ENCODE measurements around the gene PLA2G6. TPM values are rescaled to one million over a fixed set of nuclear protein-coding genes. Genes with fewer than 3 reads are reported as not detected.
A peak's percentile ranks its signal among the peaks of the same experiment; 100 is the strongest.

PLA2G6 gene
- total RNA-seq, 1 donor from 2014 or later = 52.4 TPM

DNA sequence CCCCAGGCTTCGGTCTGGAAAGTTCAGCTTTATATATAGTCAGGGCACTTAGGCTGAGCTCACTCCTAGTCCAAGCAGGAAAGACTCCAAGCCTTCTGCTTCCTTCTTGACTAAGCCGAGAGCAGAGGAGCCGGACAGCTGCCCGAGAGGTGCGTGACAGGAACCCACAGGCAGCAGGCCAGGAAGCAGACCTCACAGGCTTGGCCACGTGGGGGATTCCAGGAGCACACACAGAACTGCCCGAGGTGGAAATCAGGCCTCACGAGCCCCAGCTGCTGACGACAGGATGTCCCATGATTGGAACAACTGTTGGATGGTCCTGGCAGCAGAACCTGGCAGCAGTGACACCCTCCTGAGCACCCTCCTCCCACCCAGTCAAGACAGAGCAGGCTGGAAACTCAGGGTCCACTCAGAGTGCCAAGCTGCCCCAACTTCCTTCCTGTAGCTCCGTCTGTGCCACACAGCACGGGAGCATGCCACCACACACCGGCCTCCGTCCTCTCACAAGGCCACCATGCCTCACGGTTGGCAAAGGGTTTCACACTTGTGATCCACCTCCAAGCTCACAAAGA lies 5.4 kb downstream of the PLA2G6 start:
- Histone ChIP-seq H3K4me1 (peaks cover 67% of the 10 kb centered on the region), H3K27ac (peak overlapping the region; percentile 67), H3K27me3 (no peaks in the 10 kb centered on the region), H3K36me3 (no peaks in the 10 kb centered on the region), H3K9me3 (no peaks in the 10 kb centered on the region), H3K4me3 (no peak overlapping the region)
- DNase-seq (peak; percentile 81), ATAC-seq (peak; percentile 52)
- TF ChIP-seq, protein P1, sequence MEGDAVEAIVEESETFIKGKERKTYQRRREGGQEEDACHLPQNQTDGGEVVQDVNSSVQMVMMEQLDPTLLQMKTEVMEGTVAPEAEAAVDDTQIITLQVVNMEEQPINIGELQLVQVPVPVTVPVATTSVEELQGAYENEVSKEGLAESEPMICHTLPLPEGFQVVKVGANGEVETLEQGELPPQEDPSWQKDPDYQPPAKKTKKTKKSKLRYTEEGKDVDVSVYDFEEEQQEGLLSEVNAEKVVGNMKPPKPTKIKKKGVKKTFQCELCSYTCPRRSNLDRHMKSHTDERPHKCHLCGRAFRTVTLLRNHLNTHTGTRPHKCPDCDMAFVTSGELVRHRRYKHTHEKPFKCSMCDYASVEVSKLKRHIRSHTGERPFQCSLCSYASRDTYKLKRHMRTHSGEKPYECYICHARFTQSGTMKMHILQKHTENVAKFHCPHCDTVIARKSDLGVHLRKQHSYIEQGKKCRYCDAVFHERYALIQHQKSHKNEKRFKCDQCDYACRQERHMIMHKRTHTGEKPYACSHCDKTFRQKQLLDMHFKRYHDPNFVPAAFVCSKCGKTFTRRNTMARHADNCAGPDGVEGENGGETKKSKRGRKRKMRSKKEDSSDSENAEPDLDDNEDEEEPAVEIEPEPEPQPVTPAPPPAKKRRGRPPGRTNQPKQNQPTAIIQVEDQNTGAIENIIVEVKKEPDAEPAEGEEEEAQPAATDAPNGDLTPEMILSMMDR (IDR thresholded peaks at IDR 0.05) = no peak
- intact Hi-C loops (cut with DNase I) = no loop called here

DNA sequence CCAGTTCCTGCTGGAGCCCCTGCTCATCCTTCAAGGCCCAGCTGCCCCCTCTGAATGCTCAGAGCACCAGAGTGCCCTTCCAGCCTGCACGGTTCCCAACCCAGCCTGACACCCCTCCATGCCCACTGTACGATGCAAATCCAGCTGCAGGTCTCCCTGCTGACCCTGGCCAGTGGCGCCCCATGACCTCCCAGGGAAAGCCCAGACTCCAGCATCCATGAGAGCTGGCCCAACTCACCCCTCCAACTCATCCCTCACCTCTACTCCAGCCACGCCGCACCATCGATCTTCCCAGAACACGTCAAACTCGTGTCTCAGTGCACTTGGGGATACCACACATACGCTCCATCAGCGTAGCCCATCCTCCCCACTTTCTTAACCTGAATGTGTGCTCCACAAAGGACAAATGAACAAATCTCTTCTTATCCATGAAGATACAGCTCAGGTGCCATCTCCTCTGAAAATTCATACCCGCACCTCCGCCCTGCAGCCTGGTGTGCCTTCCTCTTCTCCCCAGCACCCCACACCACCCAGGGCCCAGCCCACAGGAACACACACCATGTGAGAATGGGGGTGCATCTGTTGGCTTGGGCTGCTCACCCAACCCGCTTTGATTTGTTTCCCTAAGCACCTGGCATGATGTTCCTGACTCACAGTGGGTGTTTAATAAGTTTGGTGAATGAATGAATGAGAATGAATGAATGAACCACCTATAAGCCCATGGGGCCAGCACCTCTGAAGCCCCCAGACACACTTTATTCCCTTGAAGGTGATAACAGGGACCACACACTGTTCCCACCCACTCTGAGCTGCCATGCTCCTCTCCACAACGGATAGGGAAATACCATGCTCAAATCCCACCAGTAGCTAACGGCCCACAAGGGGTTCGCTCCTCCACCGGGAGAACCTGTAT lies 6.2 kb downstream of the PLA2G6 start:
- TF ChIP-seq, protein P1 (IDR thresholded peaks at IDR 0.05) = no peak
- H3K27ac ChIP-seq = peak overlapping the region; percentile 67
- peaks cover 59% of the 10 kb centered on the region for H3K4me1 ChIP-seq
- ATAC-seq (no peak), DNase-seq (no peak)
- intact Hi-C loops (cut with DNase I) = no loop called here
- H3K27me3 ChIP-seq = no peaks in the 10 kb centered on the region
- H3K9me3 ChIP-seq = no peaks in the 10 kb centered on the region
- no peaks in the 10 kb centered on the region for H3K36me3 ChIP-seq
- H3K4me3 ChIP-seq = no peak overlapping the region

DNA sequence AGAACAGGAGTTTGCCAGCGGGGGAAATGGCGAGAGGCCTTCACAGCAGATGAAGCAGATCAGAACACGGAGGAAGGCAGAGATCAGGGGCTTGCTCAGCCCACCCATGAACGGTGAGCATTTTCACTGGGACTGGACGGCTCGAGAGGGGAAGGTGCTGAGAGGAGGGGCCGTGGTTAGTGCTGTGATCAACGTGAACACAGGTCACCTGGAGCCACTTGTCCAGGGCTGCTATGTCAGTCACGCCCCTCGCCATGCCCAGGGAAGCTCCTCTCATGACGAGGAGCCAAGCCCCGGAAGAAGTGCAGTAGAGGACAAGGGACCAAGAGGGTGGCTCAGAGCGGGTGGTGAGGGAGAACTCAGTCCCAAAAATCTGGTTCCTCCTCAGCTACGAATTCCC lies 7.0 kb downstream of the PLA2G6 start:
- H3K4me3 ChIP-seq = no peak overlapping the region
- TF ChIP-seq, protein P1 (IDR thresholded peaks at IDR 0.05) = no peak
- DNase-seq (no peak), ATAC-seq (no peak)
- no peaks in the 10 kb centered on the region for H3K27me3 ChIP-seq
- H3K36me3 ChIP-seq = no peaks in the 10 kb centered on the region
- no peak overlapping the region for H3K27ac ChIP-seq
- peaks cover 55% of the 10 kb centered on the region for H3K4me1 ChIP-seq
- intact Hi-C loops (cut with DNase I) = no loop called here
- no peaks in the 10 kb centered on the region for H3K9me3 ChIP-seq

DNA sequence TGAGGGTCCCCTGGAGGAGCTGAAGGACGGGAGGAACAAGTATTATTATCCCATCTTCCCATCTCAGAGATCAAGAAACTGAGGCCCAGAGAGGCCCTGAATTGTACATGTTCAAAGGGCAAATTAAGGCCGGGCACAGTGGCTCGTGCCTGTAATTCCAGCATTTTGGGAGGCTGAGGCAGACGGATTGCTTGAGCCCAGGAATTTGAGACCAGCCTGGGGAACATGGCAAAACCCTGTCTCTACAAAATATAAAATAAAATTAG lies 8.1 kb downstream of the PLA2G6 start:
- intact Hi-C loops (cut with DNase I) = no loop called here
- DNase-seq (no peak), ATAC-seq (no peak)
- Histone ChIP-seq H3K27ac (no peak overlapping the region), H3K9me3 (no peaks in the 10 kb centered on the region), H3K27me3 (no peaks in the 10 kb centered on the region), H3K4me1 (peaks cover 51% of the 10 kb centered on the region), H3K4me3 (no peak overlapping the region), H3K36me3 (no peaks in the 10 kb centered on the region)
- TF ChIP-seq, protein P1 (IDR thresholded peaks at IDR 0.05) = no peak

DNA sequence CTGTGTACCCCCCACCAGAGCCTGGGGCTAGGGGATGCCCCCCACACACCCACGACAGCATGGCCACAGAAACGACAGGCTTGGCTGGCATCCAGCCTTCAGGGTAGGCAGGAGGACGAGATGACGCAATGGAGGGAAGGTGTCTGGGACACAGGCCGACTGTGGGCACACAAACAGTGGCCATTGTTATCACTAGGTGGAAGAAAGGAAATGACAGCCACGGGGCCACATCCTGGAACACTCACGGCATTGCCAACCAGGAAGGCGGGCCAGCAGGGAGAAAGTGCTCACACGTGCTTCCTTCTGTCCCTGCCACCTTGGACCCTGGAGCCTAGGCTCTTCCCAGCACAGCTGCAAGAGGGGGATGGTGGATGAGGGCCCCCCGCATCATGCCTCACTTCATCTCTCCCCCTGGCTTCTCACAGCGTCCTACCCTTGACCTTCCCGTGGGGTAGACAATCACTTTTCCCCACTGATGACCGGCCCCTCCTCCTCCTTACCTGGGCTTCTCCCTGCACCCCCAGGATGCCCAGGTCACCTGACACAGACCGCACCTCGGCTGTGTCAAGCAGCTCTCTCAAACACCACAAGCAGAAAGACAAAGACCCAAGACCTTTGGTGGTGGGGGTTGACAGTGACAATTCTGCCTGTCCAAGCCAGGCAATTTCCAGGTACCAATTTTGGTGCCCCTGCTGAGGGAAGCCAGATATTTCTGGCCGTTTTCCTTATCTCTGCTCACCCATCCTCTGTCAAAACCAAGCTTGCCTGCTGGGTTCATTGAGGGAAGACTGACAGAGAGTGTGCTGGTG lies 8.6 kb downstream of the PLA2G6 start:
- Histone ChIP-seq H3K36me3 (no peaks in the 10 kb centered on the region), H3K27ac (peak overlapping the region; percentile 65), H3K4me3 (no peak overlapping the region), H3K27me3 (no peaks in the 10 kb centered on the region), H3K4me1 (peaks cover 46% of the 10 kb centered on the region), H3K9me3 (no peaks in the 10 kb centered on the region)
- DNase-seq (peak; percentile 73), ATAC-seq (peak; percentile 62)
- TF ChIP-seq, protein P1 (IDR thresholded peaks at IDR 0.05) = no peak
- intact Hi-C loops (cut with DNase I) = no loop called here

All from upper lobe of right lung (tissue), 1 donor.